T follicular helper cell (primary cell): ENCODE data around the gene AGTRAP.

Source experiments
- DNase-seq: peaks from one replicate; pipeline ENCODE4 v3.0.0-alpha.2; 2020; ENCODE audit warnings: low read depth

Gene AGTRAP

GRCh38 chr1:11764115-11764514, 28.2 kb downstream of the AGTRAP start:
- DNase-seq = no peak

- DNase-seq = no peak
Measured at GRCh38 chr1:11764519-11764918, 28.6 kb downstream of the AGTRAP start.

GRCh38 chr1:11765661-11766428, 29.9 kb downstream of the AGTRAP start:
- DNase-seq = no peak

- DNase-seq = no peak
Measured at GRCh38 chr1:11766429-11766776, 30.5 kb downstream of the AGTRAP start.

- DNase-seq = no peak
Measured at GRCh38 chr1:11767922-11768704, 32.2 kb downstream of the AGTRAP start.

- no peak for DNase-seq
Measured at GRCh38 chr1:11768821-11769220, 32.9 kb downstream of the AGTRAP start.

- no peak for DNase-seq
Measured at GRCh38 chr1:11769274-11769673, 33.3 kb downstream of the AGTRAP start.

- no peak for DNase-seq
Measured at GRCh38 chr1:11770011-11770410, 34.1 kb downstream of the AGTRAP start.

- DNase-seq = no peak
Measured at GRCh38 chr1:11771481-11772043, 35.6 kb downstream of the AGTRAP start.

- no peak for DNase-seq
Measured at GRCh38 chr1:11772458-11772857, 36.5 kb downstream of the AGTRAP start.

- DNase-seq = no peak
Measured at GRCh38 chr1:11774753-11775152, 38.8 kb downstream of the AGTRAP start.

GRCh38 chr1:11777658-11778322, 41.9 kb downstream of the AGTRAP start:
- no peak for DNase-seq

GRCh38 chr1:11778336-11778735, 42.4 kb downstream of the AGTRAP start:
- DNase-seq = no peak

- no peak for DNase-seq
Measured at GRCh38 chr1:11778844-11779623, 43.1 kb downstream of the AGTRAP start.

- DNase-seq = no peak
Measured at GRCh38 chr1:11779715-11780379, 43.9 kb downstream of the AGTRAP start.

GRCh38 chr1:11780380-11781147, 44.6 kb downstream of the AGTRAP start:
- DNase-seq = no peak

- no peak for DNase-seq
Measured at GRCh38 chr1:11781297-11781696, 45.4 kb downstream of the AGTRAP start.

GRCh38 chr1:11782127-11782708, 46.3 kb downstream of the AGTRAP start:
- DNase-seq = no peak

GRCh38 chr1:11783556-11783955, 47.6 kb downstream of the AGTRAP start:
- no peak for DNase-seq
